Posterior vena cava (tissue), 2 donors: ENCODE results near the gene ARID5B. TPM values are rescaled to one million over a fixed set of nuclear protein-coding genes. Genes with fewer than 3 reads are reported as not detected.

ENCODE experiments used
- DNase-seq: peaks from one replicate; pipeline ENCODE4 v3.0.0-alpha.2; 2020; ENCODE audit warnings: low spot score
- intact Hi-C, 2 donors: fragments of 100-400 bp; cut with DNase I; formaldehyde crosslinking; loops; one replicate each; pipeline versions ENCODE4 v1.14.1 to v1.14.2; 2022 to 2023
- total RNA-seq, 2 donors: library from RNA; stranded (reverse); fragmentation: NEBNext Ultra II Directional; extraction: Animal tissue kit (Norgen Biotek cat#: 25700); gene quantifications; one replicate each; pipeline ENCODE4 v1.2.1, GENCODE V29; 2021
- donor health status: DM: yes; HTN: yes; CAD: no.
- donor health status: DM: yes; HTN: yes; CAD: no.

Gene ARID5B
- total RNA-seq, 2 donors from 2014 or later = 75.0 to 96.1 TPM

- no peak for DNase-seq
- intact Hi-C loops = no loop called here
Observed at GRCh38 chr10:62088786-62089185, 187.3 kb downstream of the ARID5B start.

GRCh38 chr10:62092301-62093030, 191.0 kb downstream of the ARID5B start:
- intact Hi-C loops = loop anchor here in 1 of 2 donors (10.0 kb wide), 1 partner anchor 48 kb away; no protein-coding TSS in a partner anchor
- DNase-seq = no peak

GRCh38 chr10:62093863-62094291, 192.4 kb downstream of the ARID5B start:
- no peak for DNase-seq
- intact Hi-C loops = loop anchor here in 1 of 2 donors (10.0 kb wide), 1 partner anchor 49 kb away; no protein-coding TSS in a partner anchor

GRCh38 chr10:62095181-62096122, 194.0 kb downstream of the ARID5B start:
- intact Hi-C loops = loop anchor here in 1 of 2 donors (10.0 kb wide), 1 partner anchor 51 kb away; no protein-coding TSS in a partner anchor
- no peak for DNase-seq

- intact Hi-C loops = loop anchor here in 1 of 2 donors (10.0 kb wide), 1 partner anchor 52 kb away; no protein-coding TSS in a partner anchor
- no peak for DNase-seq
Observed at GRCh38 chr10:62096256-62096933, 194.9 kb downstream of the ARID5B start.

- intact Hi-C loops = loop anchor here in 1 of 2 donors (10.0 kb wide), 1 partner anchor 54 kb away; no protein-coding TSS in a partner anchor
Observed at GRCh38 chr10:62098278-62099121, 197.0 kb downstream of the ARID5B start.

GRCh38 chr10:62099299-62099698, 197.8 kb downstream of the ARID5B start:
- no peak for DNase-seq
- intact Hi-C loops = loop anchor here in 1 of 2 donors (10.0 kb wide), 1 partner anchor 54 kb away; no protein-coding TSS in a partner anchor

More at GRCh38 chr10:62098278-62099121, 197.0 kb downstream of the ARID5B start:
- DNase-seq = no peak

- intact Hi-C loops = no loop called here
- no peak for DNase-seq
Observed at GRCh38 chr10:62103857-62104256, 202.4 kb downstream of the ARID5B start.

GRCh38 chr10:62106929-62107519, 205.5 kb downstream of the ARID5B start:
- DNase-seq = no peak

GRCh38 chr10:62108759-62109586, 207.5 kb downstream of the ARID5B start:
- intact Hi-C loops = no loop called here
- DNase-seq = no peak

More at GRCh38 chr10:62106929-62107519, 205.5 kb downstream of the ARID5B start:
- intact Hi-C loops = no loop called here

- intact Hi-C loops = no loop called here
- DNase-seq = no peak
Observed at GRCh38 chr10:62109587-62110293, 208.2 kb downstream of the ARID5B start.

GRCh38 chr10:62112300-62112699, 210.8 kb downstream of the ARID5B start:
- no peak for DNase-seq
- intact Hi-C loops = no loop called here

GRCh38 chr10:62112963-62113362, 211.5 kb downstream of the ARID5B start:
- intact Hi-C loops = no loop called here
- no peak for DNase-seq

- intact Hi-C loops = no loop called here
- DNase-seq = no peak
Observed at GRCh38 chr10:62113680-62114079, 212.2 kb downstream of the ARID5B start.

- intact Hi-C loops = no loop called here
- no peak for DNase-seq
Observed at GRCh38 chr10:62115321-62115720, 213.8 kb downstream of the ARID5B start.

- no peak for DNase-seq
- intact Hi-C loops = no loop called here
Observed at GRCh38 chr10:62115842-62116241, 214.3 kb downstream of the ARID5B start.
